Stimulated activated naive B cell treated with anti-CD40 and anti-IgM and Interleukin-4, amounts not matched to agents 10 μg/mL and 1 μg/mL and 100 μg/mL, for 72 hours (primary cell): Measurements from ENCODE around the gene MMADHC.

Experiments used
- ATAC-seq, 2 donors: fragments of 150-1000 bp; cut with Tn5 transposase; replicated peaks; 2 replicates each; pipeline ENCODE4 v1.10.0; 2021; ENCODE audit warnings: moderate library complexity in 1 of 2
- DNase-seq: peaks from one replicate; pipeline ENCODE4 v3.0.0; 2021
- H3K27ac Mint-ChIP-seq: one replicate; pipeline ENCODE4 v1.8.0; 2022; ENCODE audit warnings: mild to moderate bottlenecking, mixed read lengths
- H3K27me3 Mint-ChIP-seq, 2 donors: one replicate each; pipeline ENCODE4 v1.8.0; 2022; ENCODE audit warnings: mixed read lengths in 2 of 2
- H3K36me3 Mint-ChIP-seq, 2 donors: one replicate each; pipeline ENCODE4 v1.8.0; 2022; ENCODE audit warnings: mixed read lengths in 2 of 2, mild to moderate bottlenecking in 1 of 2
- H3K4me1 Mint-ChIP-seq, 2 donors: one replicate each; pipeline ENCODE4 v1.8.0; 2022; ENCODE audit warnings: mixed read lengths in 2 of 2, mild to moderate bottlenecking in 1 of 2
- H3K4me3 Mint-ChIP-seq, 2 donors: one replicate each; pipeline ENCODE4 v1.8.0; 2022; ENCODE audit warnings: mild to moderate bottlenecking in 2 of 2, mixed read lengths in 2 of 2, moderate library complexity in 1 of 2
- H3K9me3 Mint-ChIP-seq, 2 donors: one replicate each; pipeline ENCODE4 v1.8.0; 2022; ENCODE audit warnings: mixed read lengths in 2 of 2, mild to moderate bottlenecking in 1 of 2

MMADHC gene

GRCh38 chr2:149606251-149606811 lies 18.8 kb upstream of the MMADHC start:
- H3K4me3 Mint-ChIP-seq, result no peak overlapping the region
- ATAC-seq (no peak), DNase-seq (no peak)
- peaks cover 0 to 3% of the 10 kb centered on the region in 2 donors for H3K36me3 Mint-ChIP-seq
- H3K4me1 Mint-ChIP-seq, result no peaks in the 10 kb centered on the region
- no peak overlapping the region for H3K27ac Mint-ChIP-seq
- peaks cover 27 to 37% of the 10 kb centered on the region in 2 donors for H3K27me3 Mint-ChIP-seq
- H3K9me3 Mint-ChIP-seq, result peaks cover 0 to 4% of the 10 kb centered on the region in 2 donors

GRCh38 chr2:149603248-149603647 lies 15.7 kb upstream of the MMADHC start:
- Mint-ChIP-seq H3K27ac (no peak overlapping the region), H3K36me3 (peaks cover 0 to 3% of the 10 kb centered on the region in 2 donors), H3K4me3 (no peak overlapping the region), H3K27me3 (peaks cover 39 to 40% of the 10 kb centered on the region in 2 donors), H3K9me3 (peaks cover 0 to 5% of the 10 kb centered on the region in 2 donors), H3K4me1 (no peaks in the 10 kb centered on the region)
- no peak for DNase-seq
- no peak for ATAC-seq

- H3K27me3 Mint-ChIP-seq, result peaks cover 32 to 39% of the 10 kb centered on the region in 2 donors
- H3K36me3 Mint-ChIP-seq, result peaks cover 0 to 3% of the 10 kb centered on the region in 2 donors
- no peak for ATAC-seq
- no peak for DNase-seq
- peaks cover 0 to 5% of the 10 kb centered on the region in 2 donors for H3K9me3 Mint-ChIP-seq
- no peak overlapping the region for H3K27ac Mint-ChIP-seq
- H3K4me3 Mint-ChIP-seq, result no peak overlapping the region
- H3K4me1 Mint-ChIP-seq, result peaks cover 6 to 7% of the 10 kb centered on the region in 2 donors
These were observed 13.7 kb upstream of the MMADHC start for GRCh38 chr2:149601141-149601796.

- no peak overlapping the region for H3K27ac Mint-ChIP-seq
These were observed 10.2 kb upstream of the MMADHC start for GRCh38 chr2:149597668-149598326.

GRCh38 chr2:149597050-149597667 lies 9.6 kb upstream of the MMADHC start:
- H3K4me1 Mint-ChIP-seq, result peaks cover 6 to 7% of the 10 kb centered on the region in 2 donors
- DNase-seq, result no peak
- peaks cover 0 to 3% of the 10 kb centered on the region in 2 donors for H3K36me3 Mint-ChIP-seq
- H3K4me3 Mint-ChIP-seq, result no peak overlapping the region
- peak in 1 of 2 donors; percentile 6 for ATAC-seq
- no peak overlapping the region for H3K27ac Mint-ChIP-seq
- peaks cover 0 to 5% of the 10 kb centered on the region in 2 donors for H3K9me3 Mint-ChIP-seq
- H3K27me3 Mint-ChIP-seq, result peaks cover 25 to 27% of the 10 kb centered on the region in 2 donors

More at GRCh38 chr2:149597668-149598326, 10.2 kb upstream of the MMADHC start:
- Mint-ChIP-seq H3K4me3 (peak overlapping the region in 1 of 2 donors; percentile 37), H3K36me3 (peaks cover 0 to 3% of the 10 kb centered on the region in 2 donors), H3K27me3 (peaks cover 25 to 26% of the 10 kb centered on the region in 2 donors), H3K4me1 (peaks cover 6 to 7% of the 10 kb centered on the region in 2 donors), H3K9me3 (peaks cover 0 to 5% of the 10 kb centered on the region in 2 donors)
- DNase-seq (peak; percentile 60), ATAC-seq (peak; percentile 99)

GRCh38 chr2:149596471-149596870 lies 8.9 kb upstream of the MMADHC start:
- Mint-ChIP-seq H3K9me3 (peaks cover 0 to 2% of the 10 kb centered on the region in 2 donors), H3K36me3 (peaks cover 0 to under 1% of the 10 kb centered on the region in 2 donors), H3K4me3 (no peak overlapping the region), H3K27ac (no peak overlapping the region), H3K4me1 (peaks cover 6 to 7% of the 10 kb centered on the region in 2 donors), H3K27me3 (peaks cover 25 to 28% of the 10 kb centered on the region in 2 donors)
- no peak for ATAC-seq
- DNase-seq, result no peak

GRCh38 chr2:149595056-149595963 lies 7.7 kb upstream of the MMADHC start:
- Mint-ChIP-seq H3K9me3 (no peaks in the 10 kb centered on the region), H3K27me3 (peaks cover 19 to 21% of the 10 kb centered on the region in 2 donors), H3K27ac (no peak overlapping the region), H3K4me3 (no peak overlapping the region), H3K4me1 (peaks cover 6 to 7% of the 10 kb centered on the region in 2 donors), H3K36me3 (no peaks in the 10 kb centered on the region)
- ATAC-seq (no peak), DNase-seq (no peak)

GRCh38 chr2:149594411-149594810 lies 6.8 kb upstream of the MMADHC start:
- Mint-ChIP-seq H3K9me3 (no peaks in the 10 kb centered on the region), H3K4me1 (peaks cover 6 to 7% of the 10 kb centered on the region in 2 donors), H3K4me3 (no peak overlapping the region), H3K27me3 (peaks cover 17 to 18% of the 10 kb centered on the region in 2 donors), H3K36me3 (no peaks in the 10 kb centered on the region), H3K27ac (no peak overlapping the region)
- ATAC-seq (no peak), DNase-seq (no peak)

- peaks cover 15% of the 10 kb centered on the region in 2 donors for H3K27me3 Mint-ChIP-seq
- no peak for DNase-seq
- peak; percentile 33 to 35 for ATAC-seq
- peak overlapping the region; percentile 96 to 100 for H3K4me3 Mint-ChIP-seq
- no peaks in the 10 kb centered on the region for H3K9me3 Mint-ChIP-seq
- peaks cover 14 to 24% of the 10 kb centered on the region in 2 donors for H3K4me1 Mint-ChIP-seq
- peaks cover 5 to 18% of the 10 kb centered on the region in 2 donors for H3K36me3 Mint-ChIP-seq
- H3K27ac Mint-ChIP-seq, result peak overlapping the region; percentile 100
These were observed 444 bp upstream of the MMADHC start for GRCh38 chr2:149587950-149588487.

- peaks cover 9 to 13% of the 10 kb centered on the region in 2 donors for H3K27me3 Mint-ChIP-seq
- peaks cover 5 to 19% of the 10 kb centered on the region in 2 donors for H3K36me3 Mint-ChIP-seq
- H3K4me1 Mint-ChIP-seq, result peaks cover 17 to 29% of the 10 kb centered on the region in 2 donors
- ATAC-seq (no peak), DNase-seq (no peak)
- H3K27ac Mint-ChIP-seq, result peak overlapping the region; percentile 100
- H3K9me3 Mint-ChIP-seq, result no peaks in the 10 kb centered on the region
- H3K4me3 Mint-ChIP-seq, result peak overlapping the region; percentile 96 to 100
These were observed 716 bp downstream of the MMADHC start for GRCh38 chr2:149586898-149587219.

- peaks cover 19 to 37% of the 10 kb centered on the region in 2 donors for H3K4me1 Mint-ChIP-seq
- DNase-seq (no peak), ATAC-seq (no peak)
- no peaks in the 10 kb centered on the region for H3K9me3 Mint-ChIP-seq
- H3K27me3 Mint-ChIP-seq, result peaks cover 7 to 10% of the 10 kb centered on the region in 2 donors
- H3K27ac Mint-ChIP-seq, result no peak overlapping the region
- H3K4me3 Mint-ChIP-seq, result peak overlapping the region; percentile 69 to 100
- peaks cover 5 to 23% of the 10 kb centered on the region in 2 donors for H3K36me3 Mint-ChIP-seq
These were observed 1.5 kb downstream of the MMADHC start for GRCh38 chr2:149586063-149586462.

GRCh38 chr2:149585166-149585885 lies 2.2 kb downstream of the MMADHC start:
- Mint-ChIP-seq H3K4me3 (peak overlapping the region in 1 of 2 donors; percentile 25), H3K9me3 (no peaks in the 10 kb centered on the region), H3K4me1 (peaks cover 21 to 42% of the 10 kb centered on the region in 2 donors), H3K27me3 (peaks cover 7 to 10% of the 10 kb centered on the region in 2 donors), H3K27ac (no peak overlapping the region), H3K36me3 (peaks cover 8 to 26% of the 10 kb centered on the region in 2 donors)
- ATAC-seq, result no peak
- no peak for DNase-seq
